K562 (cell line): ENCODE results near the gene PTPN1. TPM values are rescaled to one million over a fixed set of nuclear protein-coding genes. Genes with fewer than 3 reads are reported as not detected.

Experiments used
- ATAC-seq: fragments of 200-7000 bp; cut with Tn5 transposase; 3 replicates; pipeline ENCODE4 v1.9.1; 2020; ENCODE audit warnings: moderate library complexity
- BruUV-seq: library from RNA; stranded (reverse); fragments of 400-500 nt; replicated peaks from 2 replicates; lab custom pipeline; 2021; lab: Mats Ljungman, UMichigan
- CTCF ChIA-PET: fragments of 300-600 bp; formaldehyde crosslinking; extraction: SDS; loops from one replicate; lab custom pipeline; 2021; ENCODE audit warnings: low intra/inter-chr PET ratio; lab: Yijun Ruan, JAX
- POLR2A ChIA-PET: fragments of 300-600, 350-650 bp; sonication (Branson Sonifier 250); formaldehyde crosslinking; extraction: SDS; loops from one replicate; lab custom pipeline; 2021; ENCODE audit warnings: antibody characterized with exemption, inconsistent platforms; lab: Yijun Ruan, JAX
- DNase-seq, 4 experiments: peaks; one replicate each; pipeline versions ENCODE4 v3.0.0 to v3.0.0-alpha.2; 2011 to 2018; ENCODE audit warnings: low spot score in 3 of 4, mixed read lengths in 3 of 4; ENCODE audit errors: extremely low read depth in 1 of 4
- FAIRE-seq: peaks from 2 replicates; lab custom pipeline; 2011; peaks lifted over from hg19 to GRCh38; lab: Jason Lieb, UNC
- H2AFZ ChIP-seq: 2 replicates; pipeline ENCODE4 v1.6.0; 2011; ENCODE audit warnings: low read depth, low read length, control low read depth, inconsistent platforms
- H3K27ac ChIP-seq: fragments of 200-600 bp; 3 replicates; pipeline ENCODE4 v1.8.0; 2011; ENCODE audit warnings: low read depth, mild to moderate bottlenecking, control low read depth, inconsistent platforms, low read length, moderate library complexity, mixed read lengths; ENCODE audit errors: extremely low read depth
- H3K27me3 ChIP-seq, 2 experiments: fragments of 300-600 bp in 1 of 2; 2 replicates in 1 of 2; 3 replicates in 1 of 2; pipeline versions ENCODE4 v1.6.0 to v1.8.0; 2011; ENCODE audit warnings: inconsistent platforms in 2 of 2, low read length in 2 of 2, mild to moderate bottlenecking in 1 of 2, mixed read lengths in 1 of 2, moderate library complexity in 1 of 2; ENCODE audit not compliant: control insufficient read depth in 2 of 2, insufficient read depth in 2 of 2
- H3K36me3 ChIP-seq: fragments of 300-600 bp; 3 replicates; pipeline ENCODE4 v1.8.0; 2011; ENCODE audit warnings: mild to moderate bottlenecking, low read length, inconsistent platforms; ENCODE audit not compliant: control insufficient read depth, insufficient read depth
- H3K4me1 ChIP-seq, 2 experiments: fragments of 200-600 bp in 1 of 2; replicated peaks in 1 of 2; 2 replicates in 1 of 2; 3 replicates in 1 of 2; pipeline versions ENCODE4 v1.5.1 to v1.8.0; 2011; ENCODE audit warnings: inconsistent platforms in 2 of 2, low read length in 2 of 2, mild to moderate bottlenecking in 1 of 2, mixed read lengths in 1 of 2, moderate library complexity in 1 of 2; ENCODE audit not compliant: control insufficient read depth in 2 of 2, insufficient read depth in 2 of 2
- H3K4me2 ChIP-seq: 2 replicates; pipeline ENCODE4 v1.6.1; 2011; ENCODE audit warnings: low read length, control low read depth, inconsistent platforms, mixed read lengths; ENCODE audit not compliant: insufficient read depth
- H3K4me3 ChIP-seq: fragments of 200-600 bp; sonication (generic), shearing (Covaris generic); 2 replicates; pipeline ENCODE4 v1.5.1; 2016; ENCODE audit warnings: control low read depth, inconsistent platforms
- H3K79me2 ChIP-seq: fragments of 200-600 bp; 3 replicates; pipeline ENCODE4 v1.8.0; 2011; ENCODE audit warnings: low read length, inconsistent platforms; ENCODE audit not compliant: control insufficient read depth, insufficient read depth
- H3K9ac ChIP-seq, 2 experiments: 2 replicates each; pipeline versions ENCODE4 v1.6.0 to v1.6.1; 2011; ENCODE audit warnings: low read depth in 2 of 2, low read length in 2 of 2, control low read depth in 1 of 2, inconsistent platforms in 1 of 2, mild to moderate bottlenecking in 1 of 2, mixed read lengths in 1 of 2; ENCODE audit not compliant: insufficient read depth in 1 of 2
- H3K9me1 ChIP-seq: one replicate; pipeline ENCODE4 v1.6.0; 2011; ENCODE audit warnings: inconsistent platforms, mild to moderate bottlenecking, low read length, moderate library complexity; ENCODE audit not compliant: control insufficient read depth, insufficient read depth
- H3K9me3 ChIP-seq: replicated peaks from 2 replicates; pipeline ENCODE4 v1.5.1; 2011; ENCODE audit warnings: low read depth, low read length, inconsistent platforms; ENCODE audit not compliant: control insufficient read depth, insufficient read depth
- H4K20me1 ChIP-seq: replicated peaks from 2 replicates; pipeline ENCODE4 v1.6.1; 2011; ENCODE audit warnings: low read length, inconsistent platforms, mixed read lengths; ENCODE audit not compliant: control insufficient read depth, insufficient read depth
- MECOM ChIP-seq: fragments of 250-450 bp; sonication (Bioruptor Pico); IDR thresholded peaks from 2 replicates; pipeline ENCODE4 v1.8.0; 2022; ENCODE audit warnings: inconsistent platforms
- MTA2 ChIP-seq: fragments of 450-650 bp; IDR thresholded peaks from 2 replicates; pipeline ENCODE4 v1.6.1; 2016; ENCODE audit warnings: low read depth
- NFATC3 ChIP-seq: fragments of 450-650 bp; IDR thresholded peaks from 2 replicates; pipeline ENCODE4 v1.6.1; 2017; ENCODE audit warnings: mild to moderate bottlenecking
- ZNF175 ChIP-seq: fragments of 200-800 bp; sonication (Bioruptor generic); IDR thresholded peaks from 2 replicates; pipeline ENCODE4 v1.6.1; 2016; ENCODE audit warnings: low read depth, mild to moderate bottlenecking, missing genetic modification characterization, missing compliant biosample characterization
- ZNF57 ChIP-seq: fragments of 450-650 bp; formaldehyde crosslinking; IDR thresholded peaks from 2 replicates; pipeline ENCODE4 v1.4.0; 2020; ENCODE audit warnings: mild to moderate bottlenecking, moderate library complexity
- WGBS: fragments of 100-300 bp; shearing (Covaris generic); methylation state at CpG from one replicate; pipeline ENCODE4 v1.1.6; 2016; ENCODE audit warnings: low coverage, mixed read lengths; ENCODE audit not compliant: insufficient coverage; ENCODE audit errors: missing lambda C conversion rate; 5-methylcytosine and 5-hydroxymethylcytosine counted together
- in situ Hi-C: fragments of 300-500 bp; cut with MboI; formaldehyde crosslinking; loops from 4 replicates; pipeline ENCODE4 v1.15.0; 2018; ENCODE audit warnings: inconsistent platforms, mixed read lengths
- intact Hi-C: fragments of 100-400 bp; cut with micrococcal nuclease; formaldehyde crosslinking; loops from 2 replicates; pipeline ENCODE4 v1.14.2; 2022
- polyA plus RNA-seq, 8 experiments: library from polyadenylated mRNA; depleted of rRNA in 4 of 8; stranded (reverse) in 5 of 8; unstranded in 3 of 8; fragments of >200 nt; fragmentation: Nextera tagmentation in 2 of 8; fragmentation: Illumina TruSeq in 1 of 8; extraction: Ambion mirVana in 2 of 8; extraction: Trizol in 1 of 8; gene quantifications; 2 replicates each; pipeline versions ENCODE4 v1.2.1 to v1.2.3, GENCODE V29; 2011 to 2014; ENCODE audit warnings: inconsistent platforms in 1 of 8, missing spikeins in 1 of 8
- total RNA-seq, 7 experiments: library from RNA; depleted of rRNA in 6 of 7; stranded (reverse); fragments of >200 nt in 6 of 7; fragmentation: Illumina TruSeq in 2 of 7; extraction: Trizol in 2 of 7; gene quantifications; 2 replicates each; pipeline versions ENCODE4 v1.2.1 to v1.2.3, GENCODE V29; 2011 to 2021; ENCODE audit warnings: low replicate concordance in 1 of 7
- TF ChIP-seq, protein P1 (sequence below): fragments of 450-650 bp; IDR thresholded peaks from 2 replicates; pipeline ENCODE4 v1.6.1; 2016; ENCODE audit warnings: antibody characterized with exemption
- TF ChIP-seq, protein P2 (sequence below), 3 experiments: fragments of 200-800 bp in 1 of 3; sonication (Bioruptor generic) in 1 of 3; sonication (generic) in 1 of 3; formaldehyde crosslinking in 1 of 3; IDR thresholded peaks; 2 replicates each; pipeline versions ENCODE4 v1.6.1 to v1.8.0; 2016 to 2022; ENCODE audit warnings: mild to moderate bottlenecking in 2 of 3, missing compliant biosample characterization in 2 of 3, missing genetic modification characterization in 2 of 3, missing genetic modification reagents in 1 of 3
- TF ChIP-seq, protein P3 (sequence below), 2 experiments: fragments of 450-650 bp in 1 of 2; sonication (generic) in 1 of 2; formaldehyde crosslinking in 1 of 2; IDR thresholded peaks in 1 of 2; conservative IDR thresholded peaks in 1 of 2; 2 replicates each; pipeline versions ENCODE4 v1.6.1 to v1.8.1; 2016 to 2023; ENCODE audit warnings: mild to moderate bottlenecking in 2 of 2, moderate library complexity in 2 of 2, inconsistent platforms in 1 of 2, missing genetic modification reagents in 1 of 2

The PTPN1 gene
- total and polyA plus RNA-seq, 9 of the 15 experiments (the other 6 are each of a cell fraction or from before 2014, with no cell fraction given) = 11.0 to 85.3 (median 54.0) TPM

DNA sequence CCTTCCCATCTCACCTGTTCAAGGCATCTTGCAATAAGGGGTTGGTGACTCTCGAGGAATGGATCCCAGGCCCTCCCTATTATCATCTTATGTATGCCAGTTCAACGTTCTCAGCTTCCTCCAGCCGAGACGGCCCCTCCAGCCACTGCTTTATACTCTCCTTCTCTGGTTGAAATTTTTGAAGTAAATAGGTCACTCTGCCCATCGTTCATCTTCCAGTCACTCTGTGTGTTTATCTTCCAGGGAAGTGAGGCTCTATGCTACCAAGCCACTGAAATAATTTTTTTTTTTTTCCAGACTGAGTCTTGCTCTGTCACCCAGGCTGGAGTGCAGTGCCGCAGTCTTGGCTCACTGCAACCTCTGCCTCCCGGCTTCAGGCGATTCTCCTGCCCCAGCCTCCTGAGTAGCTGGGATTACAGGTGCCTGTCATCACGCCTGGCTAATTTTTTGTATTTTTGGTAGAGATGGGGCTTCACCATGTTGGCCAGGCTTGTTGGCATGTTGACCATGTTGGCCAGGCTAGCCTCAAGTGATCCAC lies 17.0 kb downstream of the PTPN1 start:
- Histone ChIP-seq H3K4me3 (no peak overlapping the region), H3K27ac (no peak overlapping the region), H3K79me2 (peaks cover 95% of the 10 kb centered on the region), H4K20me1 (peaks cover 8% of the 10 kb centered on the region; the same call in 1 of the 2 replicates), H2AFZ (no peak overlapping the region), H3K27me3 (no peaks in the 10 kb centered on the region), H3K9me3 (no peaks in the 10 kb centered on the region), H3K4me1 (peaks cover 33 to 34% of the 10 kb centered on the region in 2 experiments), H3K4me2 (no peak overlapping the region), H3K9ac (no peak overlapping the region), H3K36me3 (peaks cover 36% of the 10 kb centered on the region; the same call in 2 of the 3 replicates), H3K9me1 (no peaks in the 10 kb centered on the region)
- in situ Hi-C loops (no loop called here), intact Hi-C loops (no loop called here)
- DNase-seq = no peak
- BruUV-seq = no TSS peak
- ChIA-PET CTCF (no interaction called here), POLR2A (interaction anchor here (4.8 kb wide), 1 partner anchor 14 kb away, joined by 63 read pairs; the partner anchor contains the start of gene PTPN1)
- WGBS = 78% methylated on average over 8 of the region's 9 CpGs
- no peak for ATAC-seq
- no peak for FAIRE-seq
- TF ChIP-seq ZNF57 (CRISPR knock-in tag) = no peak
- TF ChIP-seq MECOM (CRISPR knock-in tag) = no peak
- TF ChIP-seq, protein P1, sequence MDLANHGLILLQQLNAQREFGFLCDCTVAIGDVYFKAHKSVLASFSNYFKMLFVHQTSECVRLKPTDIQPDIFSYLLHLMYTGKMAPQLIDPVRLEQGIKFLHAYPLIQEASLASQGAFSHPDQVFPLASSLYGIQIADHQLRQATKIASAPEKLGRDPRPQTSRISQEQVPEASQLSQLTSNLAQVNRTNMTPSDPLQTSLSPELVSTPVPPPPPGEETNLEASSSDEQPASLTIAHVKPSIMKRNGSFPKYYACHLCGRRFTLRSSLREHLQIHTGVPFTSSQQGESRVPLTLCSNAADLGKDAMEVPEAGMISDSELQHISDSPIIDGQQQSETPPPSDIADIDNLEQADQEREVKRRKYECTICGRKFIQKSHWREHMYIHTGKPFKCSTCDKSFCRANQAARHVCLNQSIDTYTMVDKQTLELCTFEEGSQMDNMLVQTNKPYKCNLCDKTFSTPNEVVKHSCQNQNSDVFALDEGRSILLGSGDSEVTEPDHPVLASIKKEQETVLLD = no peak
- no peak for TF ChIP-seq ZNF175 (CRISPR knock-in tag)
- TF ChIP-seq MTA2 = no peak
- TF ChIP-seq, protein P2, sequence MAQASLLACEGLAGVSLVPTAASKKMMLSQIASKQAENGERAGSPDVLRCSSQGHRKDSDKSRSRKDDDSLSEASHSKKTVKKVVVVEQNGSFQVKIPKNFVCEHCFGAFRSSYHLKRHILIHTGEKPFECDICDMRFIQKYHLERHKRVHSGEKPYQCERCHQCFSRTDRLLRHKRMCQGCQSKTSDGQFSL (CRISPR knock-in tag; IDR thresholded peaks at IDR 0.05) = no peak
- TF ChIP-seq, protein P2 (tag; IDR thresholded peaks at IDR 0.05) = no peak
- TF ChIP-seq NFATC3 = no peak
- TF ChIP-seq, protein P3, sequence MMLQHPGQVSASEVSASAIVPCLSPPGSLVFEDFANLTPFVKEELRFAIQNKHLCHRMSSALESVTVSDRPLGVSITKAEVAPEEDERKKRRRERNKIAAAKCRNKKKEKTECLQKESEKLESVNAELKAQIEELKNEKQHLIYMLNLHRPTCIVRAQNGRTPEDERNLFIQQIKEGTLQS (IDR thresholded peaks at IDR 0.05) = no peak
- TF ChIP-seq, protein P3 (CRISPR knock-in tag; conservative IDR thresholded peaks at IDR 0.05) = no peak
